ENCODE data around the gene STOML3.

GRCh38 chr13:38941353-38941945, 49.2 kb downstream of the STOML3 start:
- TF ChIP-seq CTCF (IDR thresholded peaks at IDR 0.05), result no peak
- TF ChIP-seq POLR2A (IDR thresholded peaks at IDR 0.05), result no peak

Measured in body of pancreas (tissue), 4 donors.